Mucosa of descending colon (tissue), 3 donors: ENCODE data around the gene NUAK2. TPM values are rescaled to one million over a fixed set of nuclear protein-coding genes. Genes with fewer than 3 reads are reported as not detected.

ENCODE experiments used
- ATAC-seq: fragments of 200-7000 bp; cut with Tn5 transposase; one replicate; pipeline ENCODE4 v1.9.1; 2020; ENCODE audit warnings: mild to moderate bottlenecking, moderate library complexity
- DNase-seq, 3 donors: peaks; one replicate each; pipeline ENCODE4 v3.0.0-alpha.2; 2020
- H3K36me3 ChIP-seq: fragments of 200-600 bp; one replicate; pipeline ENCODE4 v1.8.0; 2021; ENCODE audit warnings: low read depth, mild to moderate bottlenecking
- H3K4me1 ChIP-seq: fragments of 200-600 bp; one replicate; pipeline ENCODE4 v1.8.0; 2021; ENCODE audit warnings: low read depth, mild to moderate bottlenecking
- H3K4me3 ChIP-seq: fragments of 200-600 bp; one replicate; pipeline ENCODE4 v1.8.0; 2021; ENCODE audit warnings: mild to moderate bottlenecking
- H3K9me3 ChIP-seq: fragments of 200-600 bp; one replicate; pipeline ENCODE4 v1.8.0; 2021; ENCODE audit warnings: mild to moderate bottlenecking
- CTCF ChIP-seq: fragments of 200-600 bp; IDR thresholded peaks from one replicate; pipeline ENCODE4 v1.8.0; 2022; ENCODE audit warnings: antibody characterized with exemption, mild to moderate bottlenecking
- intact Hi-C, 2 donors: fragments of 100-400 bp; cut with DNase I in 1 of 2; cut with micrococcal nuclease in 1 of 2; formaldehyde crosslinking; loops; one replicate each; pipeline versions ENCODE4 v1.11.0 to v1.11.1; 2022; cut with DNase I, micrococcal nuclease
- total RNA-seq, 3 donors: library from RNA; stranded (reverse); fragmentation: NEBNext Ultra II Directional in 2 of 3; extraction: Animal tissue kit (Norgen Biotek cat#: 25700) in 2 of 3; gene quantifications; one replicate each; pipeline versions ENCODE4 v1.2.1 to v1.2.4, GENCODE V29; 2021 to 2023
- donor health status: DM: no; HTN: no; CAD: no; lungs with moderate emphysema.
- donor health status: DM: no; HTN: no; CAD: no.
- donor health status: DM: no; HTN: yes; CAD: no.

The NUAK2 gene
- total RNA-seq, 3 donors from 2014 or later: 16.5 to 50.8 (median 29.5) TPM

DNA sequence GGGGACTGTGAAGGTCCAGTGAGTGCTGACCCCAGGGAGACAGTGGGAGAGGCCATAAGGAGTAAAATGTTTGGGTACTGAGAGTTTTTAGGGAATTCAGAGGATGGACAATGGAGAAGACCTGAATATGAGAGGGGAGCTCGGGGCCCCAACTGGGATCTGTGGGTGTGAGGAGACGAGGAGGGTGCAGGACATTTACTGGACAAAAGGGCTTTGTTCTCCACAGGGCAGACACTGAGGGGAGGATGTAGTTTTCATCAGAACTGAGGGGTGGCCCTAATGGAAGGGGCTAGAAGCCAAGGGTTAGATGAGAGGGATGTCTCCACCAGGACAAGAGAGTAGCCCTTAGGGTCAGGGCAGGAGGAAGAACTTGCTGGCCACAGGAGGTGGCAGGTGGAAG lies 63.8 kb downstream of the NUAK2 start:
- Histone ChIP-seq H3K4me3 (no peak overlapping the region), H3K4me1 (no peaks in the 10 kb centered on the region), H3K36me3 (no peaks in the 10 kb centered on the region), H3K9me3 (no peaks in the 10 kb centered on the region)
- intact Hi-C loops: loop anchor here in 1 of 2 donors (10.0 kb wide), 2 partner anchors 113 to 283 kb away; no protein-coding TSS in a partner anchor
- no peak for TF ChIP-seq CTCF
- DNase-seq (no peak), ATAC-seq (no peak)

DNA sequence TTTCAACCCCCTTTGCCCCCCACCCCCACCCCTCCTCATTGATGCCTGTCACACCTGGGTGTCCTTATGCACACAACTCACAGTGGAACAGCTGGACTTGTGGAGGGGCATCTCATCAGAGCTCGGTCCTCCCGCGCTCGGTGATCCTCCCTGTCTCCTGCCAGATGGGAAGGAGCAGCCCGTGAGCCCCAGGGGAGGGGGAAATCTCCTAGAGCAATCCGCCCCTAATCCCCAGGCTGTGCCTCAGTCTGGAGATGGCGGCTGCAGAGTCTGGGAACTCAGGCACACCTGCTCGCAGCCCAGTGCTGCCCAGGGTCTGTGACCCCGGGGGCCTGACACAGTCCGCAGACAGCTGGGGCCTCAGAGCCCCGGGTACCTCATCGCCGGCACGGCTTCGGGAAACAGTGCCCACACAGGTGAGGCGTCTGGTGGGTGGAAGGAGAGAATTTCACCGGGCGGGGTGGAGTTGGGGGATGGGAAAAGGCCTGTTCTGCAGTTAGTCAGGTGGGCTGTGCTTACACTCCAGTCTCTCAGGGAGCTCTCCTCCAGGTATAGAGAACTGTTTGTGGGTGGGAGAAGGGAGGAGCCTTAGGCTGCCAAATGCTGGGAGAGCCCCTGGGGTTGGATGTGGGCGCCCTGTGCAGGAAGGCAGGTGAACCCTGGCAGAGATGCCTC lies 64.5 kb downstream of the NUAK2 start:
- H3K4me3 ChIP-seq: no peak overlapping the region
- no peaks in the 10 kb centered on the region for H3K9me3 ChIP-seq
- H3K4me1 ChIP-seq: no peaks in the 10 kb centered on the region
- TF ChIP-seq CTCF: no peak
- DNase-seq (no peak), ATAC-seq (no peak)
- intact Hi-C loops: loop anchor here in 1 of 2 donors (10.0 kb wide), 2 partner anchors 112 to 282 kb away; no protein-coding TSS in a partner anchor
- H3K36me3 ChIP-seq: no peaks in the 10 kb centered on the region

DNA sequence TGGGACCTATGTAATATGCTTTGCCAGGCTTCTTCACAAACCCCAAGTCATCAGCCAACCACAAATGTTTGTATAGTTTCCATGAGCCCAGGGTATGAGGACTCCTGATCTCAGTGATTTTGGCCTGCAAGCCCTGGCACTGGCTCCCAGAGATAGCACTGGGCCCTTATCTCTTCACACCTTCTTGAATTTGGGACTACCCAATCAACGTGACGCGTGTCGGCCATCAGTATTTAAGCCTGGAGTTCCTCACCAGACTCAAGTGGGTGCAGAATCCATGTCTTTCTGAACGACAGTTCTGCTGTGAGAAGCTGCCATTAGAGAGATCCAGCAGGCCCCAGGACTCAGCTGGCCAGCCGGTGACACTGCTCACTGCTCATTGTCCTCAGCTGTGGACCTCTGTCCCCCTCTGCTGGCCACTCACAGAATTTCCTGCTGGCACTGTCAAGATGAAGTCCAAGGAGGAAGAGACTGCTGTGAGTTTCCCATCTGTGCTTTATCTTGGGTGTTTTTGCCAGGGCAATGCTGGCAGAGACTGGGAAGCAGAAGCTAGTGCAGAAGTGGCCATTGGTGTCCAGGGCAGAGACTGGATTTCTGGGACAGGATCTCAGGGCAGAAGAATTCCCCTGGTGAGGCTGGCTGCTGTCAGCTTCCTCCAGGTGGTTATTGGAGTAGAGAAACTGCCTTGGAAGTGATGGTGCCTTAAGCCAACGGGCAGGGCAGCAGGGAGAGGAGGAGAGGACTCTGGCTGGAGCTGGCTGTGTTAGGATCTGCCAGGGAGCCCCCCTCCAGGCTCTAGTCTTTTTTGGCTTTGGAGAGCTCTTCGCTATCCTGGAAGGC lies 65.4 kb downstream of the NUAK2 start:
- intact Hi-C loops: loop anchor here in 1 of 2 donors (10.0 kb wide), 2 partner anchors 111 to 281 kb away; no protein-coding TSS in a partner anchor
- H3K4me3 ChIP-seq: no peak overlapping the region
- ATAC-seq (peak; percentile 97), DNase-seq (peak; percentile 85 to 95 (median 94))
- no peaks in the 10 kb centered on the region for H3K4me1 ChIP-seq
- no peaks in the 10 kb centered on the region for H3K36me3 ChIP-seq
- TF ChIP-seq CTCF: peak; percentile 86
- H3K9me3 ChIP-seq: no peaks in the 10 kb centered on the region

Other genes starting within 250 kb of the NUAK2 start
- 1 to 10 TPM; 1.9 to 3.8 (median 2.3) TPM for gene TMEM81, start 237.3 kb downstream of the NUAK2 start, total RNA-seq
- gene RBBP5, start 199.8 kb downstream of the NUAK2 start, total RNA-seq: 10 to 100 TPM; 14.7 to 20.5 (median 14.7) TPM
- 10 to 100 TPM in 1 of 3 donors, 1 to 10 TPM in 2; 5.3 to 13.9 (median 5.8) TPM for gene DSTYK, start 110.0 kb downstream of the NUAK2 start, total RNA-seq
- gene TMCC2, start 93.8 kb downstream of the NUAK2 start, total RNA-seq: 1 to 10 TPM in 1 of 3 donors, under 1 TPM in 2; 0.27 to 5.1 (median 0.29) TPM
- 1 to 10 TPM in 1 of 3 donors, under 1 TPM in 2; 0.17 to 1.8 (median 0.78) TPM for gene KLHDC8A, start 35.2 kb upstream of the NUAK2 start, total RNA-seq
- gene LEMD1, start 100.3 kb upstream of the NUAK2 start, total RNA-seq: not detected
- under 1 TPM; 0.14 to 0.46 (median 0.19) TPM for gene BLACAT1, start 134.3 kb upstream of the NUAK2 start, total RNA-seq
- 10 to 100 TPM; 32.1 to 41.2 (median 37.0) TPM for gene CDK18, start 182.9 kb upstream of the NUAK2 start, total RNA-seq